CD4-positive, alpha-beta T cell treated with Interleukin-1 beta for 1 hour (primary cell): Measurements from ENCODE around the gene HEXIM2.

Source experiments
- DNase-seq, 2 donors: peaks; one replicate each; pipeline ENCODE4 v3.0.0-alpha.2; 2020 to 2022

HEXIM2 gene

GRCh38 chr17:45145035-45145389 lies 16.7 kb upstream of the HEXIM2 start:
- no peak for DNase-seq

GRCh38 chr17:45146166-45146565 lies 15.5 kb upstream of the HEXIM2 start:
- DNase-seq = no peak

DNA sequence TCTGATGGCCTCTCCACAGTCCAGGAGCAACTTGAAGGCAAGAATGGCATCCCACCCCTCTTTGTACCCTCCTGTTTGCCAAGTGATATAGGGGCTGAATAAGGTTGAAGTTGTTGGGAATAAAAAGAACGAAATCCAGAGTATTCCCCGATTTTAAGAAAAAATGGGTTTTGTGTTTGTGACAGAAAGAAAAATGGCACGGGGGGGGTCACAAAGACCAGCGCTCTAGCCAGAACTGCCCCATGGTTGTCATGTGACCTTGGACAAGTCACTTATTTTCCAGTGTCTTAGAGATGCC lies 15.1 kb upstream of the HEXIM2 start:
- DNase-seq = no peak

GRCh38 chr17:45146890-45147580 lies 14.6 kb upstream of the HEXIM2 start:
- DNase-seq = peak in 1 of 2 donors; percentile 73

- peak; percentile 87 to 88 for DNase-seq
Measured at GRCh38 chr17:45147581-45148182, 14.0 kb upstream of the HEXIM2 start.

- DNase-seq = peak; percentile 100
Measured at GRCh38 chr17:45148183-45149036, 13.3 kb upstream of the HEXIM2 start, which contains the start of gene HEXIM1. TSS of gene HEXIM1 (plus strand) at chr17:45148475. CDS start at chr17:45149191, 716 bp downstream.

GRCh38 chr17:45149037-45149668 lies 12.5 kb upstream of the HEXIM2 start:
- DNase-seq = peak; percentile 77 to 78

GRCh38 chr17:45149669-45150664 lies 11.7 kb upstream of the HEXIM2 start:
- peak; percentile 24 to 48 for DNase-seq

- no peak for DNase-seq
Measured at GRCh38 chr17:45150911-45151809, 10.5 kb upstream of the HEXIM2 start.

DNA sequence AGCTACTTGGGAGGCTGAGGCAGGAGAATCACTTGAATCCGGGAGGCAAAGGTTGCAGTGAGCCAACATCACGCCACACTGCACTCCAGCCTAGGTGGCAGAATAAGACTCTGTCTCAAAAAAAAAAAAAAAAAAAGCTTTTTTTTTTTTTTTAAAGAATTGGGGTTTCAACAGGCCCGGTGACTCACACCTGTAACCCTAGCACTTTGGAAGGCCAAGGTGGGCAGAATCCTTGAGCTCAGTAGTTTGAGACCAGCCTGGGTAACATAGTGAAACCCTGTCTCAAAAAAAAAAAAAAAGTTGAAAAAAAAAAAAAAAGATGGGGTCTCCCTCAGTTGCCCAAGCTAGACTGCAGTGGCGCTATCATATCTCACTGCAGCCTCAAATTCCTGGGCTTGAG lies 6.6 kb upstream of the HEXIM2 start:
- no peak for DNase-seq

DNA sequence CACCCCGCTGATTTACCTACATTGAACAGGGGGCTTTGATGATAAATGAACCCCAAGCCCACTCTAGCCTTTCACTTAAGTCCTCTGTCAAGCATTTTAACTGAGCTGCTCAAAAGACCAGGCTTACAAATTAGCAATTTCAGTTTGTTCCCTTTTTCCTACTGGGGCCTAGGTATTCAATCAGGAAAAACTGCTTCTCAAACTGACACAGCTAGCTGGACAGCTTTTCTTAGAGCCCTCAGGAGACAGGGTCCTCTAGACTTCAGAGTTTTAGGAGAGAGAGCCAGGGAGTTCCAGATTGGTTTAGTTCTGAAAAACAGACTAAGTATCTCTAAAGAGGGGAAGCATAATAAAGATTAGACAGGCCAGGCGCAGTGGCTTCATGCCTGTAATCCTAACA lies 6.2 kb upstream of the HEXIM2 start:
- no peak for DNase-seq

- no peak for DNase-seq
Measured at GRCh38 chr17:45156242-45156641, 5.4 kb upstream of the HEXIM2 start.

DNA sequence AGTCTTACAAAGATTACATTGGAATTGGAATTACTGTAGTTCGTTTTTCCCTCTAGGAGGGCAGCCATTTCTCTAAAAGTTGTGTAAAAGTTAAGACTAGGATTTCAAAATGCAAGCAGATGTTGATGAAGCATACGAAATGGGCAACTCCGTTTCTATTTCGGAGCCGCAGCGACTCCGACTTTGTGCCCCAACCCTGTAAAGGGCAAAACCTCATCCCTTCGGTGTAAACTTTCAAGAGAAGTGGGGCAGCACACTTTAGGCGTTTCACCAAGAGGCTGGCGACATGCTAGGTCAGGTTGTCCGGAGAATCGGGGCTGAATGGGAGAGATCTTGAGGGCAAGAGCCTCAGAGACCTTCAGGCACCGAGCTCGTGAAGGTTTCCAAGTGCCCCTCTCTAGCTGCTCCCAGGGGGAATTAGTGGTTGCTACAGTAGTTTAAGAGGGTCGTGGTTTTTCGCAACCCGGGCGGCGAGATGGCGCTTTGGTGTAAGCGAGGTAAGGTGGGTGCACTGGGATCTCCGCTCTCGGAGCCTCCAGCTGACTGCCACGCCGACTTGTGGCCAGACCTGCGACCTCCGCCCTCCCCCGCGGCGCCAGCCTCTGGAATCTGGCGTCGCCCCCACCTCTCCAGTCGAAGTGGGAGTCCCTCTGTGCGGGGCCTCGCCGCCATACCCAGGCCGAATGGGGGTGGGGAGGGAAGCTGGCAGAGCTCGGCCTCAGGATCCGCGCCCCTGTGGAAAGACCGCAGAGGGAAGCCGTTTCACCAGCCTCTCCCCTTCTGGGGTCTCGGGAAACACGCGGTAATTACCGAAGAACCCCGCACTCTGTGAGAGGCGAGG lies 1.0 kb upstream of the HEXIM2 start:
- peak; percentile 63 to 66 for DNase-seq

DNA sequence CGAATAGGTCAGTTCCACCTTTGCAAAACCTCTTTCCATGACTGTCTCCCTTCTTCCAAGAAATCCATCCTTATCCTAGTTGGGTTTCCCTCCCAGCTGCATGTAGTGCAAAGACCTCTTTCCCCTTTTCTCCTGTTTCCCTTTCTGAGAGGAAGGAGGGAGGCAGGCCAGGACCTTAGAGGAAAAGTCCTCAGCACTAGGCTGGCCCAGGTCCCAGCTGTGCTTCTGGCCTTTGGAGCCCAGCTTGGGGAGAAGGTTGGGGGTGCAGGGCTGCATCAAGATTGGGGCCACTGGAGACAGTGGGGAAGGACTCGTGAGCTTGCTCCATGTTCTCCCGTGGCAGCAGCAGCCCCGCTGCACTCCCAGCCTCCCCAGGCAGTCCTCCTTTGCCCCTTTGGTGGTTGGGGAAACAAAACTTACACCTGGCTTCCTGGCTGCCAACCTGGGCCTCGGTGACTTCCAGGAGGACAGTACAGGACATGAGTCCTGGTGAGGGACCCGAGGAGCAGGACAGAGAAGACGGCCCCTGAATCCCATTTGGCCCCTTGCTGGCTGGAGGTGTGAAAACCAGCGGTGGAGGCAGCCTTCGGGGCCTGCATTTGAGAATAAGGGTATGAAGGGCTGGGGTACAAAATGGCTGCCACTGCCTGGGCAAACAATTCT lies 481 bp downstream of the HEXIM2 start:
- DNase-seq = no peak

DNA sequence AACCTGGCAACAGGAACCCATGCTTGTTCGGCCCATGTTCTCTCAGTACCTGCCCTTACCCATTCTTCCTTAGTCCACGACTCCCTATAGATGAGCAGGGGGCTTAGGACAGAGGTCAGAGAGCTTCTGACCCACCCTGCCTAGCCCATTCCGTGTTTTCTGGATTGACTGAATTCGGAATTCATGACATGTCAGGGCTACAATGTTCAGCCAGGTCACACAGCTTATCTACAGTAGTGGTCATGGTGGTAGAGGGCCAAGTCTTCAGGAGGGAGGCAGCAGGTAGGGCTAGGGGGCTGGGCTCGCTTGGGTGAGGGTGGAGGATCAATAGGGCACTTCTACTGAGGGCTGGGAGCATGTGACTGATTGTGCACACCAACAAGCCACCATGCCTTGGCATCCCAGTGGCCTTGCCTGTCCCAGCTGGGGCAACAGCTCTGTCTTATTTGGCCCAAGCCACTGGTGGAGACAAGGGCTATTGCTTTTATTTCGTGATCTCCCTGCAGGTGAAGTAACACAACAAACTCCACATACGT lies 3.1 kb downstream of the HEXIM2 start:
- no peak for DNase-seq

DNA sequence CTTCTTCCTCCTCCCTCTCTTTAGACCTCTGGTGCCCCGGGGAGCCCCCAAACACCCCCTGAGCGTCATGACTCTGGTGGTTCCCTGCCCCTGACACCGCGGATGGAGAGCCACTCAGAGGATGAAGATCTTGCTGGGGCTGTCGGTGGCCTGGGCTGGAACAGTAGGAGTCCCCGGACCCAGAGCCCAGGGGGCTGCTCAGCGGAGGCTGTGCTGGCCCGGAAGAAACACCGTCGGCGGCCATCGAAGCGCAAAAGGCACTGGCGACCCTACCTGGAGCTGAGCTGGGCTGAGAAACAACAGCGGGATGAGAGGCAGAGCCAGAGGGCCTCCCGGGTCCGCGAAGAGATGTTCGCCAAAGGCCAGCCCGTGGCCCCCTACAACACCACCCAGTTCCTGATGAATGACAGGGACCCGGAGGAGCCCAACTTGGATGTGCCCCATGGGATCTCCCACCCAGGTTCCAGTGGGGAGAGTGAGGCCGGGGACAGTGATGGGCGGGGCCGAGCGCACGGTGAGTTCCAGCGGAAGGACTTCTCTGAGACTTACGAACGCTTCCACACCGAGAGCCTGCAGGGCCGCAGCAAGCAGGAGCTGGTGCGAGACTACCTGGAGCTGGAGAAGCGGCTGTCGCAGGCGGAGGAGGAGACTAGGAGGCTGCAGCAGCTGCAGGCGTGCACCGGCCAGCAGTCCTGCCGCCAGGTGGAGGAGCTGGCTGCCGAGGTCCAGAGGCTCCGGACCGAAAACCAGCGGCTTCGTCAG lies 7.5 kb downstream of the HEXIM2 start:
- DNase-seq = no peak

GRCh38 chr17:45170280-45170930 lies 8.7 kb downstream of the HEXIM2 start:
- DNase-seq = no peak

GRCh38 chr17:45170931-45171337 lies 9.3 kb downstream of the HEXIM2 start:
- peak in 1 of 2 donors; percentile 54 for DNase-seq
